ENCODE measurements around the gene C1GALT1. TPM values are rescaled to one million over a fixed set of nuclear protein-coding genes. Genes with fewer than 3 reads are reported as not detected.

C1GALT1 gene
- total RNA-seq, 1 experiment from 2014 or later, result 106 TPM

DNA sequence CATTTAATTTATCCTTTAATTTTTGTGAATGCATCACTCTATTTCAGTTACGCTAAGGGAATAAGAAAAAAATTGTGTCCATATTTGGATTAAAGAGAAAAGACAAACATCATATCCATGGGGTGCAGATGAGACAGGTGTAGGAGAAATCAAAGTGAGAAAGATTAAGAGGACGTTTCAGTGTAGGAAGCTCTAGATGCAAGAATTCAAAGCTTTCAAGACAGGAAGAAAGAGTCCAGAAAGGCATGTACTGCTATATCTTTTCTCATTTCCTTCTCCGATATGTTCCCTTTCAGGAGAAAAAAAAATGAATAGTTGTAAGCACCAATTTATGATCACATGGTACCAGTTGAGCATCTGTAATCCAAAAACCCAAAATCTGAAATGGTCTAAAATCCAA is 17.0 kb upstream of the C1GALT1 start (continued):
- TF ChIP-seq, protein P1, sequence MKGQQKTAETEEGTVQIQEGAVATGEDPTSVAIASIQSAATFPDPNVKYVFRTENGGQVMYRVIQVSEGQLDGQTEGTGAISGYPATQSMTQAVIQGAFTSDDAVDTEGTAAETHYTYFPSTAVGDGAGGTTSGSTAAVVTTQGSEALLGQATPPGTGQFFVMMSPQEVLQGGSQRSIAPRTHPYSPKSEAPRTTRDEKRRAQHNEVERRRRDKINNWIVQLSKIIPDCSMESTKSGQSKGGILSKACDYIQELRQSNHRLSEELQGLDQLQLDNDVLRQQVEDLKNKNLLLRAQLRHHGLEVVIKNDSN (CRISPR knock-in tag; IDR thresholded peaks at IDR 0.05), result no peak
- TF ChIP-seq, protein P2, sequence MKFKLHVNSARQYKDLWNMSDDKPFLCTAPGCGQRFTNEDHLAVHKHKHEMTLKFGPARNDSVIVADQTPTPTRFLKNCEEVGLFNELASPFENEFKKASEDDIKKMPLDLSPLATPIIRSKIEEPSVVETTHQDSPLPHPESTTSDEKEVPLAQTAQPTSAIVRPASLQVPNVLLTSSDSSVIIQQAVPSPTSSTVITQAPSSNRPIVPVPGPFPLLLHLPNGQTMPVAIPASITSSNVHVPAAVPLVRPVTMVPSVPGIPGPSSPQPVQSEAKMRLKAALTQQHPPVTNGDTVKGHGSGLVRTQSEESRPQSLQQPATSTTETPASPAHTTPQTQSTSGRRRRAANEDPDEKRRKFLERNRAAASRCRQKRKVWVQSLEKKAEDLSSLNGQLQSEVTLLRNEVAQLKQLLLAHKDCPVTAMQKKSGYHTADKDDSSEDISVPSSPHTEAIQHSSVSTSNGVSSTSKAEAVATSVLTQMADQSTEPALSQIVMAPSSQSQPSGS (CRISPR knock-in tag; IDR thresholded peaks at IDR 0.05; ENCODE audit: borderline replicate concordance, low read depth), result no peak
- TF ChIP-seq, protein P3, sequence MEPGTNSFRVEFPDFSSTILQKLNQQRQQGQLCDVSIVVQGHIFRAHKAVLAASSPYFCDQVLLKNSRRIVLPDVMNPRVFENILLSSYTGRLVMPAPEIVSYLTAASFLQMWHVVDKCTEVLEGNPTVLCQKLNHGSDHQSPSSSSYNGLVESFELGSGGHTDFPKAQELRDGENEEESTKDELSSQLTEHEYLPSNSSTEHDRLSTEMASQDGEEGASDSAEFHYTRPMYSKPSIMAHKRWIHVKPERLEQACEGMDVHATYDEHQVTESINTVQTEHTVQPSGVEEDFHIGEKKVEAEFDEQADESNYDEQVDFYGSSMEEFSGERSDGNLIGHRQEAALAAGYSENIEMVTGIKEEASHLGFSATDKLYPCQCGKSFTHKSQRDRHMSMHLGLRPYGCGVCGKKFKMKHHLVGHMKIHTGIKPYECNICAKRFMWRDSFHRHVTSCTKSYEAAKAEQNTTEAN (CRISPR knock-in tag; IDR thresholded peaks at IDR 0.05), result no peak
- TF ChIP-seq ZNF396 (CRISPR knock-in tag; IDR thresholded peaks at IDR 0.05; ENCODE audit: borderline replicate concordance) (no peak), SMAD3 (CRISPR knock-in tag; IDR thresholded peaks at IDR 0.05; ENCODE audit: borderline replicate concordance) (no peak), ZNF423 (CRISPR knock-in tag; IDR thresholded peaks at IDR 0.05) (no peak), TCF7 (CRISPR knock-in tag; IDR thresholded peaks at IDR 0.05; ENCODE audit: low read depth) (no peak)
- TF ChIP-seq, protein P4, sequence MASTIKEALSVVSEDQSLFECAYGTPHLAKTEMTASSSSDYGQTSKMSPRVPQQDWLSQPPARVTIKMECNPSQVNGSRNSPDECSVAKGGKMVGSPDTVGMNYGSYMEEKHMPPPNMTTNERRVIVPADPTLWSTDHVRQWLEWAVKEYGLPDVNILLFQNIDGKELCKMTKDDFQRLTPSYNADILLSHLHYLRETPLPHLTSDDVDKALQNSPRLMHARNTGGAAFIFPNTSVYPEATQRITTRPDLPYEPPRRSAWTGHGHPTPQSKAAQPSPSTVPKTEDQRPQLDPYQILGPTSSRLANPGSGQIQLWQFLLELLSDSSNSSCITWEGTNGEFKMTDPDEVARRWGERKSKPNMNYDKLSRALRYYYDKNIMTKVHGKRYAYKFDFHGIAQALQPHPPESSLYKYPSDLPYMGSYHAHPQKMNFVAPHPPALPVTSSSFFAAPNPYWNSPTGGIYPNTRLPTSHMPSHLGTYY (CRISPR knock-in tag; IDR thresholded peaks at IDR 0.05), result no peak
- TF ChIP-seq, protein P5, sequence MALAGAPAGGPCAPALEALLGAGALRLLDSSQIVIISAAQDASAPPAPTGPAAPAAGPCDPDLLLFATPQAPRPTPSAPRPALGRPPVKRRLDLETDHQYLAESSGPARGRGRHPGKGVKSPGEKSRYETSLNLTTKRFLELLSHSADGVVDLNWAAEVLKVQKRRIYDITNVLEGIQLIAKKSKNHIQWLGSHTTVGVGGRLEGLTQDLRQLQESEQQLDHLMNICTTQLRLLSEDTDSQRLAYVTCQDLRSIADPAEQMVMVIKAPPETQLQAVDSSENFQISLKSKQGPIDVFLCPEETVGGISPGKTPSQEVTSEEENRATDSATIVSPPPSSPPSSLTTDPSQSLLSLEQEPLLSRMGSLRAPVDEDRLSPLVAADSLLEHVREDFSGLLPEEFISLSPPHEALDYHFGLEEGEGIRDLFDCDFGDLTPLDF (CRISPR knock-in tag; IDR thresholded peaks at IDR 0.05), result no peak
- TF ChIP-seq, protein P6, sequence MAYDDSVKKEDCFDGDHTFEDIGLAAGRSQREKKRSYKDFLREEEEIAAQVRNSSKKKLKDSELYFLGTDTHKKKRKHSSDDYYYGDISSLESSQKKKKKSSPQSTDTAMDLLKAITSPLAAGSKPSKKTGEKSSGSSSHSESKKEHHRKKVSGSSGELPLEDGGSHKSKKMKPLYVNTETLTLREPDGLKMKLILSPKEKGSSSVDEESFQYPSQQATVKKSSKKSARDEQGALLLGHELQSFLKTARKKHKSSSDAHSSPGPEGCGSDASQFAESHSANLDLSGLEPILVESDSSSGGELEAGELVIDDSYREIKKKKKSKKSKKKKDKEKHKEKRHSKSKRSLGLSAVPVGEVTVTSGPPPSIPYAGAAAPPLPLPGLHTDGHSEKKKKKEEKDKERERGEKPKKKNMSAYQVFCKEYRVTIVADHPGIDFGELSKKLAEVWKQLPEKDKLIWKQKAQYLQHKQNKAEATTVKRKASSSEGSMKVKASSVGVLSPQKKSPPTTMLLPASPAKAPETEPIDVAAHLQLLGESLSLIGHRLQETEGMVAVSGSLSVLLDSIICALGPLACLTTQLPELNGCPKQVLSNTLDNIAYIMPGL (CRISPR knock-in tag; IDR thresholded peaks at IDR 0.05), result no peak

DNA sequence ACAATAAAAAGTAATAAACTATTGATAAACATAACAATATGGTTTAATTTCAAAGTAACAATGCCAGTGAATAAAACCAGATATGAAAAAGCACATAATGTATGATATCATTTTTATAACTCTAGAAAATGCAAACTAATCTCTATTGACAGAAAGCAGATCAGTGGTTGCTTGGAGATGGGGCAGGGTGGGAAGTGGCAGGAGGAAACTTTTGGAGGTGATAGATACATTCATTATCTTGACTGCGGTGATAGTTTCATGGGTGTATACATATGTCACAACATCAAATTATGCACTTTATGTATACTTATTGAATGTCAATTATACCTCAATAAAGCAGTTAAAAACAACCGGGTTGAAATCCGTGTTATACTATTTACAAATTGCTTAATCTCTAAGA is 16.0 kb upstream of the C1GALT1 start:
- ChIA-PET CTCF (no interaction called here), POLR2A (no interaction called here)
- no peak for DNase-seq (ENCODE audit: low spot score)
- ATAC-seq, result no peak
- peaks cover 10% of the 10 kb centered on the region; the same call in 1 of the 2 replicates for H3K9me3 Mint-ChIP-seq
- no peaks in the 10 kb centered on the region; the same call in 1 of the 2 replicates for H3K27me3 Mint-ChIP-seq (ENCODE audit: low read depth)
- H3K4me3 Mint-ChIP-seq, result no peak overlapping the region
- no peaks in the 10 kb centered on the region for H3K36me3 Mint-ChIP-seq
- peaks cover 7% of the 10 kb centered on the region for H3K4me1 Mint-ChIP-seq
- no peak overlapping the region for H3K27ac Mint-ChIP-seq
- TF ChIP-seq, protein P7, sequence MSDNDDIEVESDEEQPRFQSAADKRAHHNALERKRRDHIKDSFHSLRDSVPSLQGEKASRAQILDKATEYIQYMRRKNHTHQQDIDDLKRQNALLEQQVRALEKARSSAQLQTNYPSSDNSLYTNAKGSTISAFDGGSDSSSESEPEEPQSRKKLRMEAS (CRISPR knock-in tag; IDR thresholded peaks at IDR 0.05), result no peak
- TF ChIP-seq ATF1 (CRISPR knock-in tag; IDR thresholded peaks at IDR 0.05) (no peak), JUN (CRISPR knock-in tag; IDR thresholded peaks at IDR 0.05) (no peak), OVOL2 (CRISPR knock-in tag; IDR thresholded peaks at IDR 0.05; ENCODE audit: borderline replicate concordance) (no peak), TEAD4 (CRISPR knock-in tag; IDR thresholded peaks at IDR 0.05) (no peak), HMGA2 (CRISPR knock-in tag; IDR thresholded peaks at IDR 0.05) (no peak)
- TF ChIP-seq, protein P8, sequence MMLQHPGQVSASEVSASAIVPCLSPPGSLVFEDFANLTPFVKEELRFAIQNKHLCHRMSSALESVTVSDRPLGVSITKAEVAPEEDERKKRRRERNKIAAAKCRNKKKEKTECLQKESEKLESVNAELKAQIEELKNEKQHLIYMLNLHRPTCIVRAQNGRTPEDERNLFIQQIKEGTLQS (CRISPR knock-in tag; conservative IDR thresholded peaks at IDR 0.05), result no peak
- TF ChIP-seq, protein P9, sequence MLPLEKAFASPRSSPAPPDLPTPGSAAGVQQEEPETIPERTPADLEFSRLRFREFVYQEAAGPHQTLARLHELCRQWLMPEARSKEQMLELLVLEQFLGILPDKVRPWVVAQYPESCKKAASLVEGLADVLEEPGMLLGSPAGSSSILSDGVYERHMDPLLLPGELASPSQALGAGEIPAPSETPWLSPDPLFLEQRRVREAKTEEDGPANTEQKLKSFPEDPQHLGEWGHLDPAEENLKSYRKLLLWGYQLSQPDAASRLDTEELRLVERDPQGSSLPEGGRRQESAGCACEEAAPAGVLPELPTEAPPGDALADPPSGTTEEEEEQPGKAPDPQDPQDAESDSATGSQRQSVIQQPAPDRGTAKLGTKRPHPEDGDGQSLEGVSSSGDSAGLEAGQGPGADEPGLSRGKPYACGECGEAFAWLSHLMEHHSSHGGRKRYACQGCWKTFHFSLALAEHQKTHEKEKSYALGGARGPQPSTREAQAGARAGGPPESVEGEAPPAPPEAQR (CRISPR knock-in tag; IDR thresholded peaks at IDR 0.05), result no peak
- TF ChIP-seq, protein P10, sequence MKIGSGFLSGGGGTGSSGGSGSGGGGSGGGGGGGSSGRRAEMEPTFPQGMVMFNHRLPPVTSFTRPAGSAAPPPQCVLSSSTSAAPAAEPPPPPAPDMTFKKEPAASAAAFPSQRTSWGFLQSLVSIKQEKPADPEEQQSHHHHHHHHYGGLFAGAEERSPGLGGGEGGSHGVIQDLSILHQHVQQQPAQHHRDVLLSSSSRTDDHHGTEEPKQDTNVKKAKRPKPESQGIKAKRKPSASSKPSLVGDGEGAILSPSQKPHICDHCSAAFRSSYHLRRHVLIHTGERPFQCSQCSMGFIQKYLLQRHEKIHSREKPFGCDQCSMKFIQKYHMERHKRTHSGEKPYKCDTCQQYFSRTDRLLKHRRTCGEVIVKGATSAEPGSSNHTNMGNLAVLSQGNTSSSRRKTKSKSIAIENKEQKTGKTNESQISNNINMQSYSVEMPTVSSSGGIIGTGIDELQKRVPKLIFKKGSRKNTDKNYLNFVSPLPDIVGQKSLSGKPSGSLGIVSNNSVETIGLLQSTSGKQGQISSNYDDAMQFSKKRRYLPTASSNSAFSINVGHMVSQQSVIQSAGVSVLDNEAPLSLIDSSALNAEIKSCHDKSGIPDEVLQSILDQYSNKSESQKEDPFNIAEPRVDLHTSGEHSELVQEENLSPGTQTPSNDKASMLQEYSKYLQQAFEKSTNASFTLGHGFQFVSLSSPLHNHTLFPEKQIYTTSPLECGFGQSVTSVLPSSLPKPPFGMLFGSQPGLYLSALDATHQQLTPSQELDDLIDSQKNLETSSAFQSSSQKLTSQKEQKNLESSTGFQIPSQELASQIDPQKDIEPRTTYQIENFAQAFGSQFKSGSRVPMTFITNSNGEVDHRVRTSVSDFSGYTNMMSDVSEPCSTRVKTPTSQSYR (CRISPR knock-in tag; IDR thresholded peaks at IDR 0.05), result no peak
- TF ChIP-seq, protein P11, sequence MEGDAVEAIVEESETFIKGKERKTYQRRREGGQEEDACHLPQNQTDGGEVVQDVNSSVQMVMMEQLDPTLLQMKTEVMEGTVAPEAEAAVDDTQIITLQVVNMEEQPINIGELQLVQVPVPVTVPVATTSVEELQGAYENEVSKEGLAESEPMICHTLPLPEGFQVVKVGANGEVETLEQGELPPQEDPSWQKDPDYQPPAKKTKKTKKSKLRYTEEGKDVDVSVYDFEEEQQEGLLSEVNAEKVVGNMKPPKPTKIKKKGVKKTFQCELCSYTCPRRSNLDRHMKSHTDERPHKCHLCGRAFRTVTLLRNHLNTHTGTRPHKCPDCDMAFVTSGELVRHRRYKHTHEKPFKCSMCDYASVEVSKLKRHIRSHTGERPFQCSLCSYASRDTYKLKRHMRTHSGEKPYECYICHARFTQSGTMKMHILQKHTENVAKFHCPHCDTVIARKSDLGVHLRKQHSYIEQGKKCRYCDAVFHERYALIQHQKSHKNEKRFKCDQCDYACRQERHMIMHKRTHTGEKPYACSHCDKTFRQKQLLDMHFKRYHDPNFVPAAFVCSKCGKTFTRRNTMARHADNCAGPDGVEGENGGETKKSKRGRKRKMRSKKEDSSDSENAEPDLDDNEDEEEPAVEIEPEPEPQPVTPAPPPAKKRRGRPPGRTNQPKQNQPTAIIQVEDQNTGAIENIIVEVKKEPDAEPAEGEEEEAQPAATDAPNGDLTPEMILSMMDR (IDR thresholded peaks at IDR 0.05), result no peak

All from WTC11 (cell line).